Measurements from ENCODE around the gene GFPT1.

Gene GFPT1

DNA sequence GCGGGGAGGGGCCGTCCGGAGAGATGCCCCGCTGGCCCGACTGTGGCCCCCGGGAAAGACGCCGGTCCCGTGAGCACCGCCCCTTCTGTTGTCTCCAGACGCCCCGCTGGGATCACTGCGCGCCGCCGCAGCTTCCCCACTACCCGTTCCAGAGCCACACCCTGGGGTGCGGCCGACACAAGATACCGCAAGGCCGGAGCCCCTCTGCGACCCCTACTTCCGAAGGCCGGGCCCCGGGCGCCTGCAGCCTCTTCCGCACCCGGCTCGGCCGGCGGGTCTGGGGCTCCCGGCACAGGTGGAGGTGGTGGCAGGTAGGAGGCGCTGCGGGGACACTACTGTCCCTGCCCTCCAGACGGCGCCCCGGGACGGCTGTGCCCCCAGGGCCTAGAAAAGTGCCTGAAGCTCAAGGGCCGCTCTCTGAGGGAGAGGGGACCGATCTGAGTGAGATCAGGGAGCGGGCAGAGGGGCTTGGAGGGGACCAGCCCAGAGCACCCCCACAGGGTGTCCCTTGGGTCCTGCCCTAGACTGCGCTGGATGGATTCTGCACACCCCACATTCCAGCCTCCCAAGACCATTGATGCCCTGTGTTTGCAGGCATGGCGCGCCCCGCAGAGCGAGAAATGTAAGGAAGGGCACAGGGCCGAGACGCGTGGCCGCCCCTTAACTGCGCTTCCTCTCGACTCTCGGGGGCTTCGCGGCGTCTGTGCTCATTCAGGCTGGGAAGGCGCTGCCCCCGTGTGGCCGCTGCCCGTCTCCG lies 80.0 kb downstream of the GFPT1 start:
- H3K4me3 ChIP-seq (ENCODE audit: low read depth, low read length): peak overlapping the region; percentile 53
- TF ChIP-seq MYC (IDR thresholded peaks at IDR 0.05; ENCODE audit: low read depth, low read length) (peak; percentile 37), POLR2A (IDR thresholded peaks at IDR 0.05; ENCODE audit: extremely low read depth, insufficient read length) (no peak)
- TF ChIP-seq, protein P1, sequence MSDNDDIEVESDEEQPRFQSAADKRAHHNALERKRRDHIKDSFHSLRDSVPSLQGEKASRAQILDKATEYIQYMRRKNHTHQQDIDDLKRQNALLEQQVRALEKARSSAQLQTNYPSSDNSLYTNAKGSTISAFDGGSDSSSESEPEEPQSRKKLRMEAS (IDR thresholded peaks at IDR 0.05; ENCODE audit: low read depth, low read length): peak; percentile 61
- TF ChIP-seq, protein P2, sequence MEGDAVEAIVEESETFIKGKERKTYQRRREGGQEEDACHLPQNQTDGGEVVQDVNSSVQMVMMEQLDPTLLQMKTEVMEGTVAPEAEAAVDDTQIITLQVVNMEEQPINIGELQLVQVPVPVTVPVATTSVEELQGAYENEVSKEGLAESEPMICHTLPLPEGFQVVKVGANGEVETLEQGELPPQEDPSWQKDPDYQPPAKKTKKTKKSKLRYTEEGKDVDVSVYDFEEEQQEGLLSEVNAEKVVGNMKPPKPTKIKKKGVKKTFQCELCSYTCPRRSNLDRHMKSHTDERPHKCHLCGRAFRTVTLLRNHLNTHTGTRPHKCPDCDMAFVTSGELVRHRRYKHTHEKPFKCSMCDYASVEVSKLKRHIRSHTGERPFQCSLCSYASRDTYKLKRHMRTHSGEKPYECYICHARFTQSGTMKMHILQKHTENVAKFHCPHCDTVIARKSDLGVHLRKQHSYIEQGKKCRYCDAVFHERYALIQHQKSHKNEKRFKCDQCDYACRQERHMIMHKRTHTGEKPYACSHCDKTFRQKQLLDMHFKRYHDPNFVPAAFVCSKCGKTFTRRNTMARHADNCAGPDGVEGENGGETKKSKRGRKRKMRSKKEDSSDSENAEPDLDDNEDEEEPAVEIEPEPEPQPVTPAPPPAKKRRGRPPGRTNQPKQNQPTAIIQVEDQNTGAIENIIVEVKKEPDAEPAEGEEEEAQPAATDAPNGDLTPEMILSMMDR (IDR thresholded peaks at IDR 0.05; ENCODE audit: low read depth, low read length): peak; percentile 82
- peak; percentile 90 for DNase-seq (ENCODE audit: low read depth)

DNA sequence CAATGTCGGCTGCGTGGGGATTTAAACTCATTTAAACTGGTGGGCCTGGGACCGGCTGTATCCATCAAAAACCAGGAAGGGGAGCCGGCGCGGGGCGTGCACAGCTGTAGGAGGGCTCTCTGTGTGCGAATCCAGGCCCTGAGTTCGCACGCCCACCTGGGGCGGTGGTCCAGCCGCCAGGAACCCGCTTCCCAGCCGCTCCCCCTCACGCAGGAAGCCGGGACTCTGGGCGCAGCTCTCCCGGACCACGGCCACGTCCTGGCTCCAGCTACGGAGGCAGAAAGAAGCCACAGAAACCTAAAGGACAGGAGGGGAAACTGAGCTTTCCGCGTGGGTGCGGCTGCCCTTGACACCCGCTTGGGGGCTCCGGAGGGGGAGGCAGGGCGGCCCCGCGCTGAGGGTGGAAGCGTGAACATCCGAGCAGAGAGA lies 80.6 kb downstream of the GFPT1 start:
- TF ChIP-seq, protein P1 (IDR thresholded peaks at IDR 0.05; ENCODE audit: low read depth, low read length): no peak
- TF ChIP-seq, protein P2 (IDR thresholded peaks at IDR 0.05; ENCODE audit: low read depth, low read length): no peak
- no peak for TF ChIP-seq POLR2A (IDR thresholded peaks at IDR 0.05; ENCODE audit: extremely low read depth, insufficient read length)
- no peak for TF ChIP-seq MYC (IDR thresholded peaks at IDR 0.05; ENCODE audit: low read depth, low read length)
- no peak for DNase-seq (ENCODE audit: low read depth)
- H3K4me3 ChIP-seq (ENCODE audit: low read depth, low read length): no peak overlapping the region

DNA sequence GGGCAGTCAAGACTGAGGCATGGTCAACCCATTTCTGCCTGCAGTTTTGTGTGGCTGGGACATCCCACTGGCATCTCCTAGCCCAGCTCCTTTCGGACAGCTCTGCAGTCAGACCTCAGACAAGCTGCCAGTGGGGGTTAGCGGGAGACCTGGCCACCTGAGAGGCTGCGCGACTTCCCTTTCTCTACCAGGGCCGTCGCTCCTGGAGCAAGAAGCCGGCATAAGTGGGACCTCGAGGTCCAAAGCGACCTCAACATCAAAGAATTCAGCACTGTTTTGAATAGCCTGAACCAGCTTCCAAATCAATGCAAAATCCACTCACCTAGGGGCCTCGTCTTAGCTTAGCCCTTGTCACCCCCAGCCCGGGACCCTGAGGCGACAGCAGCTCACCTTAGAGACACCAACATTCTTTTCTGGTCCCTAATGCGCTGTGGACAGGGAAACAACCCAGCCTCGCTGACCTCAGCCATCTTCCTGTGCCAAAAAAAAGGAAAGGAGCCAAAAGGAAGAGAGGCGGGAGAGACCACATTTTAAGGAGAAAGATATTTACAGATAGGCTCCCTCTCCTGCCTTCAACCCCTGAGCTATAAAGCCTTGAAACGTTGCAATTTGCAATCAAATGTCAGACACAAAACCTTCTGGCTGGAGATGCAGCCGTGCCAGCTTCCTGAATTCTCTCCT lies 81.2 kb downstream of the GFPT1 start:
- no peak overlapping the region for H3K4me3 ChIP-seq (ENCODE audit: low read depth, low read length)
- DNase-seq (ENCODE audit: low read depth): peak; percentile 28
- TF ChIP-seq POLR2A (IDR thresholded peaks at IDR 0.05; ENCODE audit: extremely low read depth, insufficient read length): no peak
- TF ChIP-seq MYC (IDR thresholded peaks at IDR 0.05; ENCODE audit: low read depth, low read length): no peak
- TF ChIP-seq, protein P1 (IDR thresholded peaks at IDR 0.05; ENCODE audit: low read depth, low read length): no peak
- TF ChIP-seq, protein P2 (IDR thresholded peaks at IDR 0.05; ENCODE audit: low read depth, low read length): no peak

DNA sequence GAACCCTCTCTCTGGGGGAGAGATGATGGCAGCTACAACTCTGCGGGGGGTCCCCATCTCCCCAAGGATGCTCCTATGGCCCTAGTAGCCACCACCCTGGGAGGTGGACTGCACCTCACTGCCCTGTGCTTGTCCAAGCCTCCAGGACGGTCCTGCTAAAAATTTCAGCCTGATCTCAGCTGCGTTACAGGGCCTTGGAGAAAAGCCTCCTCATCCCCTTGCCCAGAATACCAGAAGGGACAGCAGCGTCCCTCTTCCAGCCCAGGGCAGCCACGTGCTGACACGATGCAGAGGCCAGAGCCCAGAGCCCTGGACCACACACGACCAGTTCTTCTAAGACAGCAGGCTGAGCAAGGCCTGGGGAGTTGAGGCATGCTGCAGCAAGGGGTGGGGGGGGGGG lies 81.9 kb downstream of the GFPT1 start:
- no peak overlapping the region for H3K4me3 ChIP-seq (ENCODE audit: low read depth, low read length)
- DNase-seq (ENCODE audit: low read depth): no peak
- TF ChIP-seq, protein P1 (IDR thresholded peaks at IDR 0.05; ENCODE audit: low read depth, low read length): no peak
- no peak for TF ChIP-seq MYC (IDR thresholded peaks at IDR 0.05; ENCODE audit: low read depth, low read length)

DNA sequence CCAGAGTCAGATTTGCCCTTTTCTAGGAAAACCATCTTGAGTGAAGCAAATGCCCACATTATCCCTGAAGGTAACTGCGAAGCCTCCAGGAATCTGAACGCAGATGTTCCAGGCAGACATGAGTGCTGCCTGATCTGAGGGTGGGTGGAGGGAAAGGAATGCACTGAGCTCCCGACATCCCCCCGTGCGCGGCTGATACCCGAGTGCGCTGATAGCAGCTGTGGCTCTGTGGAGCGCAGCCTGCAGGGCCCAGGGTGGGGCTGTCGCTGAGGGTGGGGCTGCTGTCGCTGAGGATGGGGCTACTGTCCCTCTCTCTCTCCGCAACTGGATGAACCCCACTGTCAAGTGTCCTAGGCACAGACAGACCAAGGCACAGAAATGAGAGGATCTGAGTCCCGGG lies 82.4 kb downstream of the GFPT1 start:
- no peak for DNase-seq (ENCODE audit: low read depth)
- no peak overlapping the region for H3K4me3 ChIP-seq (ENCODE audit: low read depth, low read length)
- TF ChIP-seq POLR2A (IDR thresholded peaks at IDR 0.05; ENCODE audit: extremely low read depth, insufficient read length) (no peak), MYC (IDR thresholded peaks at IDR 0.05; ENCODE audit: low read depth, low read length) (no peak)
- TF ChIP-seq, protein P1 (IDR thresholded peaks at IDR 0.05; ENCODE audit: low read depth, low read length): no peak
- TF ChIP-seq, protein P2 (IDR thresholded peaks at IDR 0.05; ENCODE audit: low read depth, low read length): no peak

DNA sequence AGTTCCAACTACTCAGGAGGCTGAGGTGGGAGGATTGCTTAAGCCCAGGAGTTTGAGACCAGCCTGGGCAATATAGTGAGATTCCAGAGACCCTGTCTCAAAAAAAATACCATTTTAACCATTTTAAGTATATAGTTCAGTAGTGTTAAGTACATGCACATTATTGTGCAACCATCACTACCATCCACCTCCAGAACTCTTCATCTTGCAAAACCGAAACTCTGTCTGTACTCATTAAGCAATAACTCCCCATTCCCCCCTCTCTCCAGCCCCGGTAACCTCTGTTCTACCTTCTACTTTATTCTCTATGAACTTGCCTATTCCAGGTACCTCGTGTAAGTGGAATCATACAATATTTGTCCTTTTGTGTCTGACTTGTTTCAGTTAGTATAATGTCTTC lies 86.4 kb downstream of the GFPT1 start:
- no peak overlapping the region for H3K4me3 ChIP-seq (ENCODE audit: low read depth, low read length)
- DNase-seq (ENCODE audit: low read depth): peak; percentile 60
- TF ChIP-seq, protein P1 (IDR thresholded peaks at IDR 0.05; ENCODE audit: low read depth, low read length): no peak
- no peak for TF ChIP-seq POLR2A (IDR thresholded peaks at IDR 0.05; ENCODE audit: extremely low read depth, insufficient read length)
- TF ChIP-seq MYC (IDR thresholded peaks at IDR 0.05; ENCODE audit: low read depth, low read length): no peak
- TF ChIP-seq, protein P2 (IDR thresholded peaks at IDR 0.05; ENCODE audit: low read depth, low read length): no peak

Data from NB4 (cell line).